Activated T-cell treated with anti-CD3 and anti-CD28 coated beads, Interleukin-2, amount 50 U/mL, for 1 hour (primary cell): ENCODE results near the gene RITA1.
"Not testable (repeated sequence)": the region's sequence is repeated elsewhere in the genome, so short reads cannot be mapped to it uniquely, and the experiment has no call there.

Source experiments
- DNase-seq: peaks from one replicate; pipeline ENCODE4 v3.0.0-alpha.2; 2020

Gene RITA1

DNA sequence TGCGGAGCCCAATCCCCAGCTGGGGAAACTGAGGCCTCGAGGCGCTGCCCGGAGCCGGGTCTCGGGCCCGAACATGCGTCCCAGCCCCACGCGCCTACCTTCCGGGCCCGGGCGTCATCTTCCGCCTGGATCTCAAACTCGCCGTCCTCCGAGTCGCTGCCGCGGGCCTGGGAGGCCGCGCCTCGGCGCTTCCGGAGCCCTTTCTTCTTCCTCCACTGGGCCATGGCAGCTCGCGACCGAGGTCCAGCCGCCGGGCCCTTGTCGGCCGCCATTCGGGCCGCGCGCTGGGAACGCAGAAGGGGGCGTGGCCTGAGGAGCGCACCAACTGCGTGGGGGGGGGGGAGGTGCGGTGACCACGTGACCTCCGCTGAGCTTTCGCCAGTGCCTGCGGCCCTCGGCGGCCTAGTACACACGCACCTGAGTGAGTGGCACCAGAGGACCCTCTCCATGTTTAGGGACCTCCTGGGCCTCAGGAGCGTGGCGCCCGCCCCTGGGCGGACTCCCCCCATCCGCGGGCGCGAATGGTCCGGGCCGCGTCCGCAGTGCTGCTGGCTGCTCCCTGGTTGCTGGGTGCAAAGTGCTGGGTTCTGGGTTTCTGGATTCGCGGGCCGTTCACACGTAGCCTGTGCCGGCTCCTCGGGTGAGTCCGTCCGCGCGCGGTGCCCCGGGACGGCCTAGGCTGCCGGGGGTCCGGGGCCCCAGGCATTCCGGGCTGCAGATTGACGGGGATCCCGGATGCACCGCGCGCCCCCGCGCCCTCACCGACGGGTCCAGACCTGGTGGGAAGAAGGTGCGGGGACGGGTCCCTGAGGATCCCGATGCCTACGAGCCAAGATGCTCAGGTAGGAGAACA is at the start of gene RITA1, which contains the start of gene DDX54:
Gene RITA1 (plus strand): TSS at position 542 of the 853 bp plus-strand sequence. CDS start 1,026 bp downstream, outside the sequence.
Gene DDX54 (minus strand): TSS at position 299 of the 853 bp plus-strand sequence. CDS start 27 bp downstream, at position 272.
- DNase-seq, result peak; percentile 89

DNA sequence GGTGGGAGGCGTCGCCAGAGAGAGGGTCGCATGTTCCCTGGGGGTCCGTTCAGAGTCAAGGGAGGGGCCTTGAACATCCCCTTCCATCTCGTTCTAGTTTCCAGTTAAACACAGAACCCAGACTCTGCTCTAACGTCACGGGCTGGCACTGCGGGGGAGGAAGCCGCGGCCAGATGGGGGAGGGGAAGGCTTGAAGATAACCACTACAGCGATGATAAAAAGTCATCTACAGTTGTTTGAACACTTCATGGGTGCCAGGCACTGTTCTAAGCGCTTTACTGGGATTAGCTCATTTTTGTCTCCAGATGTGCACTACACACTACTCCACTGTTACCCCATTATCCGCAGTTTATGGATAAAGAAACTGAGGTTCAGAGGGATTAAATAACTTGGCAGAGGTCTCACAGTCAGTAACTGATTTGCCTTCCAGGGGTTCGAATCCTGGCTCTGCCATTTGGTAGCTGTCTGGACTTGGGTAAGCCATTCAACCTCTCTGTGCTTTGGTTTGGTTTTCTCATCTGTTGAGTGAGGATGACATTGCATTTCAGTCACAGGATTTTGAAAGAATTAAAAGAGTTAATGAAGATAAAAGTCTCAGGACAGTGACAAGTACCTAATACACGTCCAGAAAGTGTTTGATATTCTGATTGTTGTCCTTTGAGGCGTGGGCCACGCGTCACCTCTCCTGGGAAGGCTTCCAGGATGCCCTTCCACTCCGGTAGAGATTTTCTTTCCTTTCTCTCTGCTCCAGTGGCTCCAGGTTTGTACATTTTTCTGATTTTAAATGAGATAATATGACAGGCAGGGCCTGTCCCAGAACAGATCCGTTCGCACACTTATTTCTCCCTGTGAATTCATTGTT is 49.2 kb upstream of the RITA1 start:
- peak; percentile 70 for DNase-seq

DNA sequence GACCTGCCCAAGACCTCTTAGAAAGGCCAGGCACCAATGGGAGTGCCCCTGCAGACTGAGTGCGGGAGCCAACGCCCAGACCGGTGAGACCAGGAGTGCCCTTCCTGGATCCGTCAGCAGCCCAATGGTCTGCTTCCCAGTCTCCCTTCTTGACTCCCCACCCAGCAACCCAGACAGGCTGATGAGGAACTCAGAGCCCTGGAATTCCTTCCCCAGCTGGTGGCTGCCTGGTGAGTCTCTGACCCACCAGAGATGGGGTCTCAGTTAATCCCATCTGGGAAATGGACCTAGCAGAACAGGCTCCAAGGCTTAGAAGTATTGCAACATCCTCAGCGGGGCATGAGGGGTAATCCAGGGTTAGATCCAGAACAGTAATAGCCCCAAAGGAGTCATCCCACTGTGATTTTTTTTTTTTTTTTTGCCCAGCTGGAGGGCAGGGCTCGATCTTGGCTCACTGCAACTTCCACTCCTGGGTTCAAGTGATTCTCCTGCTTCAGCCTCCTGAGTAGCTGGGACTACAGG is 48.5 kb upstream of the RITA1 start:
- no peak for DNase-seq

- no peak for DNase-seq
Observed at GRCh38 chr12:113137861-113138783, 47.4 kb upstream of the RITA1 start.

DNA sequence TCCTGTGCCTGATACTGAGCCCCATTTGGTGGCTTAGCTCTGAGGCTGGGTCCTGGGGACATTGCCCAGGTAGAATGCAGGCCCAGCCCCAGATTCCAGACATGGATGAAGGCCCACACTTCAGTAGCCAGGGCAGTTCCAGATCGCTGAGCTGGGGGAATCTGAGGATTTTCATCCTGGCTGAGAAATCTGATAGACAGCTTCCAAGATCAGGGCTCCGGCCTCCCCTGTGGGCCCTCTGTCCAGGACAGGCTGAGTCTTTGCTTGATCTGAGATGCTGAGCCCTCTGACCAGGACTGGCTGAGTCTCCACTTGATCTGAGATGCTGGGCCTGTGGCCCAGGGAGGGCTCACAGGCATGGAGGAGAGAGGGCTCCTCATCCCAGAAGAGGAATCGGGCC is 46.7 kb upstream of the RITA1 start:
- DNase-seq, result no peak

DNA sequence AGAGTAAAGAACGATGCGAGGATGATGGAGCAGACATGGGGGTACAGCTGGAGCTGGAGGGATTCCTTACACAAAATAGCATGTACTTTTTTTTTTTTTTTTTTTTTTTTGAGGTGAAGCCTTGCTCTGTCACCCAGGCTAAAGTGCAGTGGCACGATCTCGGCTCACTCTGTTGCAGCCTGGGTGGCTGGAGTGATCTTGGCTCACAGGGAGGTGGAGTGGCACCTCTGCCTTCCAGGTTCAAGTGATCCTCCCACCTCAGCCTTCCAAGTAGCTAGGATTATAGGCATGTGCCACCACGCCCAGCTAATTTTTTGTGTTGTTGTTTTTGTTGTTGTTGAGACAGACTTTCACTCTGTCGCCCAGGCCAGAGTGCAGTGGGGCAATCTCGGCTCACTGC is 44.8 kb upstream of the RITA1 start:
- DNase-seq, result no peak

DNA sequence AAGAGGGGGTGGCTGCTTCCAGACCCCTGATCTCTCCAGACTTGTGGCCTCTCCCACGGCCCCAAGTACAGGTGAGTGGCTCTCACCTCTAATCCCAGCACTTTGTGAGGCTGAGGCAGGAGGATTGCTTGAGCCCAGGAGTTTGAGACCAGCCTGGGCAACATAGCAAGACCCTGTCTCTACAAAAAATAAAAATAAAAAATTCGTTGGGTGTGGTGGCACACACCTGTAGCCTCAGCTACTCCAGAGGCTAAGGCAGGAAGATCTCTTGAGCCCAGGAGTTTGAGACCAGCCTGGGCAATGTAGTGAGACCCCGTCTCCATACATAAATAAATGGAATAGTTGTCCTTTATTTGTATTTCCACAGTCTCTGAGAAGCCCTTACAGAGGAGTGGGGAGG is 43.8 kb upstream of the RITA1 start:
- DNase-seq, result not testable (repeated sequence)

- no peak for DNase-seq
Observed at GRCh38 chr12:113142173-113142885, 43.2 kb upstream of the RITA1 start.

- no peak for DNase-seq
Observed at GRCh38 chr12:113142886-113143332, 42.6 kb upstream of the RITA1 start.

GRCh38 chr12:113143959-113144358 is 41.6 kb upstream of the RITA1 start:
- DNase-seq, result no peak

- no peak for DNase-seq
Observed at GRCh38 chr12:113144806-113145205, 40.7 kb upstream of the RITA1 start.

DNA sequence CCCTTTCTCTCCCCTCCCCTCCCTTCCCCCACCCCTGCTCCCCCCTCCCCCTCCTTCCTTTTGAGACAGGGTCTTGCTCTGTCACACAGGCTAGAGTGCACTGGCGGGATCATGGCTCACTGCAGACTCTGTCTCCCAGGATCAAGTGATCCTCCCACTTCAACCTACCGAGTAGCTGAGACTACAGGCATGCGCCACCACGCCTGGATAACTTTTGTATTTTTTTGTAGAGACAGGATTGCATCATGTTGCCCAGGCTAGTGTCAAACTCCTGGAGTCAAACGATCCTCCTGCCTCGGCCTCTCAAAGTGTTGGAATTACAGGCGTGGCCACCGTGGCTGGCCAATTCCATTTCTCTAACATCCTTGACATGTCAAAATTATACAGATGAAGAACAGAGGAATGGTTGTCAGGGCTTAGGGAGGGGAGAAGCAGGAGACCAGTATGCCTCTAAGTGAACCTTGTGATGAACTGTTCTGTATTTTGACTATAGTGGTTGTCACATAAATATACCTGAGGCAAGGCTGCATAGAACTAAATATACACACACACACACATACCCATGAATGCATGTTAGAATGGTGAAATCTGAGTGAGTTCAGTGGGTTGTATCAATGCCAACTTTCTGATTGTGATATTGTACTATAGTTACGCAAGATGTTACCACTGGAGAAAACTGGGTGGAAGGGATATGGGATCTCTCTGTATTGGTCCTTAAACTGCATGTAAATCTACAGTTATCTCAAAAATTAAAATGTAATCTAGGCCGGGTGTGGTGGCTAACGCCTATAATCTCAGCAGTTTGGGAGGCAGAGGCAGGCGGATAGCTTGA is 39.6 kb upstream of the RITA1 start:
- no peak for DNase-seq

DNA sequence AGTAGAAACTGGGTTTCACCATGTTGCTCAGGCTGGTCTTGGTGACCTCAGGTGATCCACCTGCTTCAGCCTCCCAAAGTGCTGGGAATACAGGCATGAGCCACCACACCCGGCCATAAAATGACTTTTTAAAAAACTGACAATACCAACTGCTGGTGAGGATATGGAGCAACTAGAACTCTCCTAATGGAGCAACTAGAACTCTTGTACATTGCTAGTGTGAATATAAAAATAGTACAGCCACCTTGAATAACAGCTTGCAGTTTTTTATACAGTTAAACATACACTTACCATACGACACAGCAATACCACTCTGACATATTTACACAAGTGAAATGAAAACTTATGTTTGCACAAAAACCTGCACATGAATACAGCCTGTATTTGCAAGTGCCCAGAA is 38.5 kb upstream of the RITA1 start:
- DNase-seq, result no peak

DNA sequence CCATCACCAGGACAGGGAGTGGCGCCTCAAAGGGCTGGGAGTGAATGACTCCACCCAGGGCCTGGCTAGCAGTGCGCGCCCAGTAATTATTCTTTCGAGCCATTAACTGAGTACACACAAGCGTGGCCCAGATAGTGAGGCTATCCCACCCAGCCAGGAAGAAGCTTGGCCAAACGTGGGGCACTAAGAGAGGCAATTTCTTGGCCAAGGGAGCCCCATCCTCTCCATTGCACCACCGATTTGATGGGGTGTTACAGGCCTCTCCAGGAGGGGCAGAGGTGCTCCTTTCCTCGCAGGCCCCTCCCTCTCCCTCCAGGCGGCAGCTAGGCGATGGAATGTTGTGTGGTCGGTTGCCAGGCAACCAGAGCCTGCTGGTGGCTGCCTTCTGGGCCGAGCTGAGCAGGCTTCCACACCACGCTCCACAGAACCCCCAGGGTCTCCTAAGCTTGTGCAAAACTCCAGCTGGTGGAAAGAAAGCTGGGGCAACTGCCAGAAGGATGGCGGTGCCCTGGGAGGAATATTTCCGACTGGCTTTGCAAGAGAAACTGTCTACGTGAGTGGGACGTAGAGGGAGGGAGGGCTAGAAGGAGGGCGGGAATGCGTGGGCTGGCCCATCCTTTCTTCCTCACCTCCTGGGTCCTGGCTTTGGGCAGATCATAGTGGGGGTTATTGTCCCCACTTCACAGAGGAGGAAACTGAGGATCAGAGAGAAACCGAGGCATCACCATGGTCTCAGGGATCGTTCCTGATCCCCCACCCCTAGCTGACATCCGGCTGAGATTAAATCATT is 36.0 kb upstream of the RITA1 start, which contains the start of gene CFAP73:
Gene CFAP73 (plus strand): TSS at position 364 of the 790 bp plus-strand sequence. CDS start 134 bp downstream, at position 498.
- no peak for DNase-seq

GRCh38 chr12:113151655-113152054 is 33.9 kb upstream of the RITA1 start:
- no peak for DNase-seq

- DNase-seq, result no peak
Observed at GRCh38 chr12:113152196-113152834, 33.2 kb upstream of the RITA1 start.

- peak; percentile 74 for DNase-seq
Observed at GRCh38 chr12:113152835-113153814, 32.4 kb upstream of the RITA1 start.
